ENCODE data around the gene SLC1A1.
"Not testable (repeated sequence)": the region's sequence is repeated elsewhere in the genome, so short reads cannot be mapped to it uniquely, and the experiment has no call there.

Gene SLC1A1

DNA sequence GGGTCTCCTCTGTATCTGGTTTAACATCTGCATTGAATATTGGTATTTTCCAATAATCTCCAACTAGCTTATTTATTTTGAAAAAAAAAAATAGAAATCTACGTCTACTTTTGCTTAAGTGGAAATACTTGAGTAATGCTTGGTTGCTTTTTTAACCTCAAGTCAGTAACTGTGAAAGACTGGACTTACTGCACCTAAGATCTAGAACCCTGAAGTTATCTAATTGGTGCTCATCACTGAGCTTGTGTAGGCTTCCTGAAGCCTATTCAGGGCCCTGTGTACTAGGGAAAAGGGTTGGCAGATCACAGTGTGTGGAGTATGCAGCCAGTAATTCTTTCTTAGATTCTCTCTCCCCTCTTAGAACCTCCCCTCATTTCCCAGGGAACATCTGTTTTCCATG lies 16.2 kb downstream of the SLC1A1 start:
- DNase-seq (ENCODE audit: low read depth): no peak

DNA sequence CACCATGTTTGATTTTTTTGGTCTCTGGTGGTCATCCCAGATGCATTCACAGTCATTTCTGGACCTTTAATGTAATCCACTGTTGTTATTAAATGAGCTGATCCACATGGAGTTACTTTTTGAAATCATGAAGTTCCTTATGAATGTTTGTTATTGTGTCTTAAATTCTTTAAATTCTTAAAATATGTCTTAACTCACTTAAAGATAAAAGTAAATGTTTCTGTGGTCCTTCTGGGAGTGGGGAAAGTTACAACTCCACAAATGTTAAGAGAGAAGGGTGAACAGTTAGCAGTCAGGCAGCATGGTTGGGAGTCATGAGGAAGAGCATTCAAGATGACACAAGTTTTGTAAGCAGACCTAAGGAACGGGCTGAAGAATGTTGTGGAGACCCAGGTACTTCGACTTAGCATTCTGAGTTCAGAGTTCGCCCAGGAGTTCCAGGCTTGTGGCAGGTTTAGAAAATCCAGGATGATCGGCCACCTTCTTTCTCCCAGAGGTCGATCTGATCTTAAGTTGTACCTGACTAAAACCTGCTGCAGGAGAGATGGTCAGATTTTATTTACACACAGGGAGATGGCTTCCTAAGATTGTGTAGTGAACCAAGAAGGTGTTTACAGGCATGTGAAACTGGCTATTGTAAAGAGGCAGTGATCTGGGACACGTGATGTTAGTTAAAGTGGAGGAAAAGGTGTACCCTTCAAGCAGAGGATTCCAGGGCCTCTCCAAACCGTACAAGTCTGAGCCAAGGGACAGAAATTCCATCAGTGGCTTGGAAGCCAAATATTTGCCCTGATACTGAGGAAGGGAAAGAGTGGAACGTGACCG lies 17.2 kb downstream of the SLC1A1 start:
- DNase-seq (ENCODE audit: low read depth): no peak

DNA sequence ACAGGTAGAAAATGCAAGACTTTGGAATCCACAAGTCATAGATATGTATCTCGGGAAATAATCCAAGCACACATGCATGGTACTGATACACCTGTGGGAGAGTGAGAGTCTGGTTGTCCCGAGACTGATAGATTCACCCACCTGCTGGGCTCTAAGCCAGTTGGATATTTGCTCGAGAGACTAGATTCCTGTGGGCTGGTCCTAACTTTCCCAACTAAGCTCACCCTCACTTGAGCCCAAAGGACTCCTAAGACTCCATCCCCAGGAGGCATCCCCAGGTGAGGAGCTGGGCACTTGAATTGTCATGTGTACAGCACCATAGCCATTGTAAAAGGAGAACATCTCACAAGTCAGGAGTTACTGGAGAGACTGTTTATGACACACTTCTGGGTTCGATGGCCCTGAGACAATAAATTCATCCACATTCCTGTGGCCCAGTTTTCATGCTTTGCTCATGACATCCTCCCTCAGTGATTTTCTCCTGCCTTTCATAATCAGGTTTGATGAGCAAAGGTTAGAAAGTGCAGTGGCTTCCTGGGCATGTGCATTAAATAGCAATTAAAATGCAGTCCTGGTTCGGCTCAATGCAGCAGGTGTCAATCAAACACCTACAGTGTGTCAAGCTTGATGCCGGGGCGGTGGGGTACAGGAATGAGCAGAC lies 18.1 kb downstream of the SLC1A1 start:
- DNase-seq (ENCODE audit: low read depth): no peak

DNA sequence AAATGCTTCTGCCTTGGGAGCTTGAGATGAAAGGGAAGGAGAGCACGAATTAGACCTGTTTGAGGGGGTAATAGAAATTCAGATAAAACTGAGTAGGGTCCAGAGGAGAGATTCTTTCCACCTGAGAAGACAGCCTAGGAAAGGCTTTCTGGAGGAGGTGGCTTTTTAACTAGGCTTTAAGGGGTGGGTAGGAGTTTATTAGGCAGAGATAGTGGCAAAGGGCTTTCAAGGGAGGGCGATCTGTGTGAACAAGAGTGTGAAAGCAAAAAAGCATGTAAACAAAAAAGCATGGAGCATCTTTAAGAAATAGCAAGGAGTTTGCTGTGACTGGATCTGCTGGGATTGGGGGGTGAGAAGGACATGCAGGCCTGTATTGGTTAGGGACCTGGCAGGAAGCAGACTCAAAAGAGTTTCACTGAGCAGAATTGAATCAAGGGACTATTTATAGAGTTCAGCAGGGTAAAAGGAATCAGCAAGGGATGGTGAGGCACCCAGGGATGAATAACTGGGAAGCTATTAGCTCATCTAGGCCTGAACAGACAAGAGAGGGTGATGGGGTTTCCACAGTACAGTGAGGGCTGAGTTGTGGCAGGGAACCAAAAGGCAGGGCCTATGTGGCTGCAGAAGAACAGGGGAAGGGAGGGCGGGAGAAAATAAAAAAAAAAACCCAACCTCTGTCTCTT lies 18.8 kb downstream of the SLC1A1 start:
- DNase-seq (ENCODE audit: low read depth): no peak

DNA sequence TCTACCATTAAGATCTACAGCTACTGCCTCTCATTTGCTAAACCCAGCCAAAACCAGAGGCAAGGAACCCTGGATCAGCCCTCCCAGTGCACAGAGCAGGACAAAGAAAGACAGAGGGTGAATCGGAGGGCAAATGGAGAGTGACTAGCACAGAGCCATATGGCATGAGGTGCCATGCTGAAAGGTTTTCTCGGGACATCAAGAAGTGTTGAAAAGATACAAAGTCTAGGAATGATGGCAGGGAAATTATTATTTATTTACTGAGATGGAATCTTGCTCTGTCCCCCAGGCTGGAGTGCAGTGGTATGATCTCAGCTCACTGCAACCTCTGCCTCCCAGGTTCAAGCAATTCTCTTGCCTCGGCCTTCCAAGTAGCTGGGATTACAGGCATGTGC lies 19.3 kb downstream of the SLC1A1 start:
- DNase-seq (ENCODE audit: low read depth): no peak

DNA sequence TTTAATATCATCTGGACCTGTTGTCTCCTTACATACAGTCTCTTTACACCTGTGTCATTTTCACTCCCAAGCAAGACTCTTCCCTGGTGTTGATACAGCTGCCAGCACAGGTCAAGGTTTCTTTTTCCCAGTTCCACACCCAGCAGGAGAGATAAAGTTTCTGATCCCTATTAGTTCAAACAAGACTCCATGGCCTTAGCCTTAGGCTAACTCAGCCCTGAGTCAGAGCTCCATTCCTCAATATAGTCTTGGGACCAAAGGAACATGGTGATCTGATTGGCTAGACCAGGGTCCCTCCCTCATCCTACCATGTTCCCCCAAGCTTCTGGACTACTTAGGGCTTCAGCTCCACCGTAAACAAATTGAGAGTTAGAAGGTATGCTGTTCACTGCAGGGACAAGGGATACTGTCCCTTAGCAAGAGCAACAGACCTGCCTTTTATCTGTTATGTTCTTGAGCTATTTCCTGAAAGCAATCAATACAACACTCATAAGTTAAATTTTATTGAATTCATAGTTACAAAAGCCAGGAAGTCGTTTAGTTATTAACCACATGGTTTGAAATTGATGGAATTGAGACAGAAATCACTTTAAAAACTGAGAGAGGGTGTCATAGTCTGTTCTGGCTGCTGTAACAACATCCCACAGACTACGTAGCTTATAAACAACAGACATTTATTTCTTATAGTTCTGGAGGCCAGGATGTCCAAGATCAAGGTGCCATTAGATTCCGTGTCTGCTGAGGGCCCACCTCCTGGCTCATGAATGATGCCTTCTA lies 20.5 kb downstream of the SLC1A1 start:
- no peak for DNase-seq (ENCODE audit: low read depth)

DNA sequence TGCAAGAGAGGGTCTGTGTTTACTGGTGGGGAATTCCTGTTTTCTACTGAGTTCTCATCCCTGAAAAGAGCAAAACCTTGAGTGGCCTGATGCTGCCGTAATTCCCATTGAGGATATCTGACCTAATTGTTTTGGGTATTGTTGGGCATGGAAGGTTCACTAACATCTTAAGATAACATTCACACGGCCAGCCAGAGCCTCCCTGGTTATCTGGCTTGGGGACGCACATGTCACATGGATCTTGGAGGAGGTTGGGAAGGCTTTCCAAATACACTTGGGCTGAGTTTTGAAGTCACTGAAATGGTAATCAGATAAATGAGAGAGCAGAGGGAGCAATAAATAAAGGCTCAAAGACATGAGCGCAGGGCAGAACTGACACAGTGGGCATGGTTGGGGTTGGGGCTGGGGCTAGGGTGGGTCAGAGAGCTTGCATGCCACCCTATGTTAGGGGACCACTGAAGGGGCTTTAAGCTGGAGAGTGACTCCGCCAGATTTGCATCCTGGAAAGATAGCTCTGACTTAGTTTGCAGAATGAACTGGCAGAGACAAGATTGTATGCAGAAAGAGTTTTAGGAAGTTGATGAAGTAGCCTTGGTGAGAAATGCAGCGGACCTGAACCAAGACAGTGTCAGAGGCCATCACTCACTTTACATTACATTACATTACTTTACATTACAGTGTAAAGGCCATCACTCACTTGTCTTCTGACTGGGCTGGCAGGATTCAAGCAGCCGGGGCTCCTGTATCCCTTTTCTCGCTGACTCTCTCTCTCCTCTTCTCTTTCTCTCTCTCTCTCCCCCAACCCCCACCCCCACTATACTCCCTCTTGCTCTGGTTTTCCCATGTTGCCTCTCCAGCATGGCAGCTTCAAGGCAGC lies 24.2 kb downstream of the SLC1A1 start:
- no peak for DNase-seq (ENCODE audit: low read depth)

DNA sequence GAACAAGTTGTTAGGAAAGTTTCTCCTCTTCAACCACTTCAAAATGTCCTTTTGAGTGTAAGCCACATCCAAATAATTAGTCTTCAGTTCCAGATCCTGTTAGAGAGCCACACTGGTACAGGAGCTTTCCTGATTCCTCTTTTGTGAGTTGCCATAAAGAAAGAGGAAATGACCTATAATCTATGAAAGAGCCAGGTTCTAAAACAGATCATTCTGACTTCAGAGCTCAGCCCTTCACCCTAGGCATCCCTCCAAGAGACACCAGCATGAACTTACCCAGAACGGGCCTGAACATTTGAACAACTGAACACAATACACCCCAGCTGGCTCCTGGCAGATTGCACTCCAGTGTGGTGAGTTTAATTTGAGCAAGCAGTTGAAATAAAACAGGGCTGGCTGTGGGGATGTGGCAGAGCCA lies 25.7 kb downstream of the SLC1A1 start:
- no peak for DNase-seq (ENCODE audit: low read depth)

DNA sequence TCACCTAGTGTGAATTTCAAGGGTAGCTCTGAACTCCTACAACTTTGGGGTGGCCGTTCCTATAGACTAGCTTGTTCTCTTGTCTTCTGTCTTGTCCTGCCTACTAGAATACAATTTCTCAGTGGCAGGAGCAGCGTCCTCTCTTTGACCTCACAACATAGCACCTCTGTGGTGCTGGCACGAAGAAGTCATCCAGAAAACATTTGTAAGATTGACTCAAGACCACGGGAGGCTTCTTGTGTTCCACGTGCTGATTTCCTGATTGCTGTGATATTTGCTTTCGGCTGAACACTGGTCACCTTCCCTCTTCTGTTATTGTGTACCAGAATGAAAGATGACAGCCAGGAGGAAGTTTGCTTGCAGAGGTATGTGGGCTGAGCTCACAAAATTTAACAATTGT lies 27.0 kb downstream of the SLC1A1 start:
- DNase-seq (ENCODE audit: low read depth): no peak

DNA sequence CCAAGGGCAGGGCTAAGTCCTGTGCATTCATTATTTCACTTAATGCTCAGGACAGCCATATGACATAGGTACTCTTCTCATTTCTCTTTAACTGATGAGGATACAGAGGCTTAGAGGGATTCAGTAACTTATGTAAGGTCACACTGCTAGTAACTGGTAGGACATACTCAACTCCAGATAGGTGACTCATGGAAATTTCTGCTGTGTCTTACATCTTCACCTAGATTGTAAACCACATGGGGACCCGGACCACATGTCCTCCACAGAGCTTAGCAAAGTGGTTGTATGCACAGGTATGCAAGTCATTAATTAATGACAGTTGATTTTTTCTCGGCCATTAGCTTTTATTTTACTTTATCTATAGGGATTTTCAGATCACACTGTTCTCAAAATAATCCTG lies 29.3 kb downstream of the SLC1A1 start:
- no peak for DNase-seq (ENCODE audit: low read depth)

DNA sequence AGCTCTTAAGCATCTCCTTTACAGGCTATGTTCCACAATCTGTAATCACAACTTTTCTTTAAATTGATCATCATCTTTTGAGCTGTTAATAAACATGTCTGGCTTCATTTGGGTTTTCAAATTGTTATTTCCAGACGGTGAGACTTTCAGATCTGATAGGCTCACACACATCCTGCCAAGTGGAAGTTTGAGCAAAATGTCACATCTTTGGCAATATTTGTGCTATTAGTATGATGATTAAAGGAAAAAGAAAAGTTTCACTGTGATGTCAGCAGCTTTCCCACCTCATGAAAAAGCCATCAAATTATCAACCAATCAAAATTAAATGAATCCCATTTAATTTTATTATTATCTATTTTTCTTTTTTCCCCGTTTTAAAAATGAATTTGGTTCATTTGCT lies 29.8 kb downstream of the SLC1A1 start:
- DNase-seq (ENCODE audit: low read depth): no peak

DNA sequence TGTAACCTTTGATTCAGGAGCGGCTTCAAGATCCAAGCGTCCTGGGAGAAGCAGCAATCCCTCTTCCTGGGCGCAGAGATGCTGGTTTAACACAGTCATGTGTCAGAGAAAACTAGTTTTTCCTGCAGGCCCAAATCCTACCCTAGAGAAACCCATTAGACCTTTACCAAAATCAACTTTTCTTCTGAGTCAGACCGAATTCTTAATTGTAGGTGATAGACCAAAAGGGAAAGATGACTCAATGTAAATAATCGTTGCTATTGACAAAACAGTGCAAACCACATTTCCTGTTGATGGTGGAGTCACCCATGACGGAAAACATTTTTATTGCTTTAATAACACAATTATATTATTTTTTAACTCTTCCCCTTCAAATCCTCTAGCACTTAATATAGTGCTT lies 40.1 kb downstream of the SLC1A1 start:
- no peak for DNase-seq (ENCODE audit: low read depth)

DNA sequence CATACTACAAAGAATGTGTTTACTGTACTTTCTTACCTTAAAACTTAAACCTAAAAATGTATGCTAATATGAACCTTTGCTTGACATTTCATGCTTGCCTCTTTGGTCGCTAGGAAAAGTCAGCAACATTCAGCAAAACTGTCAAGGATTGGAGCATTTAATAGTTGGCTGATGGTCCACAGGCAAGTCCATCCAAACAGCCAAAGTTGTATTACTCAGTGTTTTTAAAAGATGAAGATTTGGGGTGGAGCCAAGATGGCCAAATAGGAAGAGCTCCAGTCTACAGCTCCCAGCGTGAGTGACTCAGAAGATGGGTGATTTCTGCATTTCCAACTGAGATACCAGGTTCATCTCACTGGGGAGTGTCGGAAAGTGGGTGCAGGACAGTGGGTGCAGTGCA lies 40.6 kb downstream of the SLC1A1 start:
- not testable (repeated sequence) for DNase-seq (ENCODE audit: low read depth)

DNA sequence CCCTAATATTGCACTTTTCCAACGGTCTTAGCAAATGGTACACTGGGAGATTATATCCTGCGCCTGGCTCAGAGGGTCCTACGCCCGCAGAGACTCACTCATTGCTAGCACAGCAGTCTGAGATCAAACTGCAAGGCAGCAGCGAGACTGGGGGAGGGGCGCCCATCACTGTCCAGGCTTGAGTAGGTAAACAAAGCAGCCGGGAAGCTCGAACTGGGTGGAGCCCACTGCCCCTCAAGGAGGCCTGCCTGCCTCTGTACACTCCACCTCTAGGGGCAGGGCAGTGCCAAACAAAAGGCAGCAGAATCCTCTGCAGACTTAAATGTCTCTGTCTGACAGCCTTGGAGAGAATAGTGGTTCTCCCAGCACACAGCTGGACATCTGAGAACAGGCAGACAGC lies 41.1 kb downstream of the SLC1A1 start:
- DNase-seq (ENCODE audit: low read depth): not testable (repeated sequence)

DNA sequence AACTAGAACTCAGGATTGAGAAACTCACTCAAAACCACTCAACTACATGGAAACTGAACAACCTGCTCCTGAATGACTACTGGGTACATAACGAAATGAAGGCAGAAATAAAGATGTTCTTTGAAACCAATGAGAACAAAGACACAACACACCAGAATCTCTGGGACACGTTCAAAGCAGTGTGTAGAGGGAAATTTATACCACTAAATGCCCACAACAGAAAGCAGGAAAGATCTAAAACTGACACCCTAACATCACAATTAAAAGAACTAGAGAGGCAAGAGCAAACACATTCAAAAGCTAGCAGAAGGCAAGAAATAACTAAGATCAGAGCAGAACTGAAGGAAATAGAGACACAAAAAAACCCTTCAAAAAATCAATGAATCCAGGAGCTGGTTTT lies 43.6 kb downstream of the SLC1A1 start:
- not testable (repeated sequence) for DNase-seq (ENCODE audit: low read depth)

DNA sequence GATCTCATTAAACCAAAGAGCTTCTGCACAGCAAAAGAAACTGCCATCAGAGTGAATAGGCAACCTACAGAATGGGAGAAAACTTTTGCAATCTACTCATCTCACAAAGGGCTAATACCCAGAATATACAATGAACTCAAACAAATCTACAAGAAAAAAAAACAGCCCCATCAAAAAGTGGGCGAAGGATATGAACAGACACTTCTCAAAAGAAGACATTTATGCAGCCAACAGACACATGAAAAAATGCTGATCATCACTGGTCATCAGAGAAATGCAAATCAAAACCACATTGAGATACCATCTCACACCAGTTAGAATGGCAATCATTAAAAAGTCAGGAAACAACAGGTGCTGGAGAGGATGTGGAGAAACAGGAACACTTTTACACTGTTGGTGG lies 45.9 kb downstream of the SLC1A1 start:
- not testable (repeated sequence) for DNase-seq (ENCODE audit: low read depth)

DNA sequence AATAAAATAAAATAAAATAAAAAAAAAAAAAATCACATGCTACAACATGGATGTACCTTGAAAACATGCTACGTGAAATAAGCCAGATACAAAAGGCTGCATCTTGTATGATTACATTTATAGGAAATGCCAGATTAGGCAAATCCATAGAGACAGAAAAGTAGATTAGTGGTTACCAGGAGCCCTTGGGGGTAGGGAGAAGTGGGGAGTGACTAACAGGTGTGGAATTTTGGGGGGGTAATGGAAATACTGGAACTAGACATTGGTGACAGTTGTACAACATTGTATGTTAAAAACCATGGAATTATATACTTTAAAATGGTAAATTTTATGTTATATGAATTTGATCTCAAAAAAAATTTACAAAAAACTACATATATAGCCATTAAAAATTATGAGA lies 47.3 kb downstream of the SLC1A1 start:
- no peak for DNase-seq (ENCODE audit: low read depth)

DNA sequence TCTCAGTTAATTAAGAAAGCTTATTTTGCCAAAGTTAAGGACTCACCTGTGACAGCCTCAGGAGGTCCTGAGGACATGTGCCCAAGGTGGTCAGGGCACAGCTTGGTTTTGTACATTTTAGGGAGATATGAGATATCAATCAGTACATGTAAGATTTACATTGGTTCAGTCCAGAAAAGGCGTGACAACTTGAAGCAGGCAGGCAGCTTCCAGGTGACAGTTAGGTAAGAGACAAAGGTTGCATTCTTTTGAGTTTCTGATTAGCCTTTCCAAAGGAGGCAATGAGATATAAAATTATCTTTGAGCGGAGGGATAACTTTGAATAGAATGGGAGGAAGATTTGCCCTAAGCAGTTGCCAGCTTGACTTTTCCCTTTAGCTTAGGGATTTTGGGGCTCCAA lies 47.8 kb downstream of the SLC1A1 start:
- no peak for DNase-seq (ENCODE audit: low read depth)

DNA sequence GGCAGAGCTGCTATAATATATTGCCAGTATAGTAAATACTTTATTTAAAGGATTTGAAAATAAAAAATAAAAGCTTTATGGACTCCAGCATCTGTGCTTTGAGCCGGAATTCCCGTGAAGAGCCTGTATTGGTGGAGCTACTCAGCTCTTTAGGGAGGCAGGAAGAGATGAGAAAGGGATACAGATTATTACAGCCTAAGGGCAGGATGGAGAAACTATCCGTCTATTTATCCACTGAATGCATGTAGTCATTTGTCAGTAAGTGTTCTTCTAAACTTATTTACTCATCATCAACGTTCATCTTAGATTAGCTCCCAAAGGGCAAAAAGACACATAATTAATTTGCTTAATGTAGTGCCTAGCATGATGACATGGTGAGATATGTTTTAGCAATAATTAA lies 48.4 kb downstream of the SLC1A1 start:
- DNase-seq (ENCODE audit: low read depth): no peak

DNA sequence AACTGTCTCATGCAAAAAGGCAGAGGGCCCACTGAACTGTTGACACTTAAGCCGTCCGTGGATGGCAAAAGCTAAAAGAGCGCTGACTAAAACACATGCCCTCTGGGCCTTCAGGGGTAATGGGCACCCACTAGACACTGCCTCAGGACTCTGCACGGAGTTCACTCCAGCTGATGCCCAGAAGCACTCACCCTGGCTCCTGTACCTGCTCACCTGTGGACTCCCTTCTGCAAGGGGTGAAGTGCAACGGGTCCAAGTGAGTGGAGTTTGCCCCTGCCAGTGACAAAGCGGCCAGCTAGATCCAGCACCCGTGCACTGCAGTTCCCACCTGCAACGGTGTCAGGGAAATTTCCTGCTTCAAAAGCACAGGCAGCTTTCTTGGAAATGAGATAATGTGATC lies 50.2 kb downstream of the SLC1A1 start:
- no peak for DNase-seq (ENCODE audit: low read depth)

DNA sequence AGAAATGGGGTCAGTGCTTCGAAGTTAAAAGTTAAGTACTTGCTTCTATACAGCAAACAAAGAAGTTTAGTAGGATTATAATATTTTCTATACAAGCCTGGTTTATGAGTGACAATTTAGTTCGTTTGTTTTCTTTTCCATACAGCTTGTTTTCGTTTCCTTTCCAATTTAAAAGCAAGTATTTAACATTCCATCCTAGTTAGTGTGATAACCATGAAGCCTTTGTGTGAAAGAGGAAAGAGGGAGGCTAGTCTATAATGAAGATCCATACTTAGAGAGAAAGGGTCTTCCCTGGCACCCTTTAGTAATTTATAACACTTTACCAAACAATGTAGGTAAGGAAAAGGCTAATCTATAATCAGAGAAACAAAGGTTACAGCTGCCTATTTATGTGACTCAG lies 51.0 kb downstream of the SLC1A1 start:
- no peak for DNase-seq (ENCODE audit: low read depth)

Data from stimulated activated CD8-positive, alpha-beta memory T cell treated with anti-CD3 and anti-CD28 coated beads, Interleukin-15, amount 100 ng/mL, for 1 hour (primary cell).